NCI-H2081 treated with DMSO at 0.1 percent for 48 hours (cell line): Measurements from ENCODE around the gene PAPOLA.

Experiments
- DNase-seq: peaks from one replicate; lab custom pipeline; 2025; lab: John Stamatoyannopoulos, UW

Gene PAPOLA

DNA sequence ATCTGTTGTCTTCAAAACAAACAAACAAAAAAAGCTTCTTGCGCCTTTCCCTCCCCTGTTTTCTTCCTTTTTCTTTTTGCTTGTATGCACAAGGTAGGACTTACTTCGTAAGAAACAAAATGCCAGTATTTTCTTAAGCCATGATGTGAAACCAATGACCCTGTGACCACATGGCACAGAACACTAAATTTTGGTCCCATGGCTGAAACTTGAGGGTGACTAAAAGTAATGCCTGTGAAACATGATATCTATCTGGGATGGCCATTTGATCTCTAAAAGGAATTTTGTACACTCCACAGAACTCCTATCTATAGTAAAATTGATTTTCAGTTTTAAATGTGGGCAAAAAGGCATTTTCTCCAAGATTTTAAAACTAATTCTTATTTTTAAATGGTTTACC lies 63.6 kb downstream of the PAPOLA start:
- no peak for DNase-seq

DNA sequence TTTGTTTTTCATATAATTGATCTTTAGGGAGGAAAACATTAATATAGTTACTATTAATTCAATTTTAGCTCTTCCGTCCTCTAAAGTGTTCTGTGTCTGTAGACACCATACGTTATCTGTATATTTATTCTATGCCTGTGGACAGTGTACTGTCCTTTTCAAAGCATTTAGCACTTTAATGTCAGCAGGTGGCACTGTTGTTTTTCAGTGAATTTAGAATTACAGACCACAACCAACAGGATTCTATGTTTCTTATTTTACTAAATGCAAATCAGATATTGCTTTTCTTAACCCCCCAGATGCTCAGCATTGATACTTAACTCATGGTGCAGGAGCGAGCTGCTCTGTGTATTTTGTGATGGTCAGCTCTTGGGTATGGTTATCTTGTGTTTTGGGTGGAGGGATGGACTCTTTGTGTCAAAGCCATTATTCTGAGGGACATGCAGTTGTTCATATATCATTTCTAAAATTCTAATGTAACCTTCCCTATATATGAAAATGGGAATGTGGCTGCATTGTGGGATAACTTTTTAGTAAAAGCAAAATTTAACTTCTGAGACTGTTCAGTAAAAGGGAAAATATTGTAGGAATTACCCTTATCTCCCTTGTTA lies 65.2 kb downstream of the PAPOLA start:
- DNase-seq: no peak

DNA sequence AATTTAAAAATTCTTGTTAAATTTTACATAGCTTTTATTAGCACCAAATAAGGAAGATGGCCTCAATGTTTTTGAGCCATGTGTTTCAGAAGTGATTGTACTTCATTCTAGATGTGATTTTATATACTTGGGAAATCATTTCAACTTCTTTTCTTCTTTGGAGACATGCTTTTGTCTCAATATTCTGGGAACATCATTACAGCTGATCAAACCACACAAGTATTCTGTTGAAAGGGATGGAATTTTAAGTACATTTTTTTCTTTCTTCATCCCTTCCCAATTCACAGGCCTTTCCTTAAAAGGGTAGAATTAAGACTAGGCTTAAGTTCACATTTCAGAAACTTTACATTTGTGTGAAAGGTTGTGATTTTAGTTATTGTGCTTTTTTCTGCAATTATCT lies 66.4 kb downstream of the PAPOLA start:
- no peak for DNase-seq

DNA sequence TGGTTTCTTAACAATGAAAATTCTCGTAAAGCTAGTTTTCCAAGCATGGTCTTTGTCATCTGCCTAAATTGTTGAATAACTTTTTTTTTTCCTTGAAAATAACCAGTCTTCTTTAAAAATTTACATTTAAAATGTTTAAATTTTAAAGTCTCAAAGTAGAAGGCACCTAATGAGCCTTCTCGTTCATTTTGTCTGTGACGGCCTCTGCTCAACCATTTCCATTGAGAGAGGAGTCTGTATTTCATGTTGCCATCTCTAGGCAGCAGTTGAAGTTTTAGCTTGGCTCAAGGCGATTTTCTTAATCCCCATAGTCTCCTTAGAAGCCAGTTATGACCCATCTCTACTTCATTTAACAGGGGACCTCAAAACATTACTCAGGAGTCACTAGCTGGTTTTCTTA lies 69.1 kb downstream of the PAPOLA start:
- no peak for DNase-seq

DNA sequence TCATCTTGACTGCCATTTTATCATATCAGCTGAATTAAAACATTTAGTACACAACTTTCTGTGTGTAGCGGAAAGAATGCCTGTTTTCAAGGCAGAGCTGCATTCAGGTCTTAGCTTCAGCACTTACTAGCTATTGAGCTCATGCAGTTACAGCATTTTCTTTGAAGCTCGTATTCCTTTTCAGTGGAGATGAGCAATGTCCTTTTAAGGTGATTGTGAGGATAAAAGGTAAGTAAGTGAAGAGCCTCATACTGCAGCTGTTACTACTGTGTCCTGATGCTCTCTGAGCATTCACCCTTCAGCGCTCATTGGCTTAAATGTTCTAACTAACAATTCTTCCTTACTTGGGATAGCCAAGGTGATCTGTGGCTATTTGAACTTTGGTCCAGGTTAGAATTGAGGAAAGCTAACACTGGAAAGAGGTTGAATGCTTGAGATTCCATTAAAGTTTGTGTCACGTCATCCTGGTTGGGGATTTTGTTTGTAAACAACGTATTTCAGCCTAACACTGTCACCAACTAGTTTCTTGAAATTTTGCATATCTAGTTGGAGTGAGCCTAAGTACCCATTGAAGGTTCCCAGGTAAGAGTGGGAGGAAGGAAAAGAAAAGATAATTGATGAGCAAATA lies 71.4 kb downstream of the PAPOLA start:
- no peak for DNase-seq

DNA sequence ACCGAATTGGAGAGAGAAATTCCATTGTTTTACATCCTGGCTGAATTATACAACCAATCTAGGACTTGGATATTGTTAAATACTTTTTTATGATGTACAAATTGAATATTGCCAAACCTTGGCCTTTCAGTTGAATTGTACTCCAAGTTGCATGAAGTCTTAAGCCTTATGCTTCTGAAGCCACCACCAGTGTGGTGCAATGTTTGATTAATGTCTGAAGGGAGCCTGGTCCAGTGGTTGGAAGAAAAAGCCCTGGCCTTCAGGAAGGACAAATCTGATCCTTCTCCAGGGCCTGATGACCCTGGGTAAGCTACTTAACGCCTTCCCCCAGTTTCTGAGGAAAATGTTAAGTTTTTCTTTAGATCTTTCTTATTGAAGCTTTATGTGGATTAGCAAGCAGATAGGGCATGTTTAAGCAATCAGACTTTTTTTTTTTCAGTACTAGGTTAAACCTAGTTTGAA lies 72.0 kb downstream of the PAPOLA start:
- DNase-seq: no peak

DNA sequence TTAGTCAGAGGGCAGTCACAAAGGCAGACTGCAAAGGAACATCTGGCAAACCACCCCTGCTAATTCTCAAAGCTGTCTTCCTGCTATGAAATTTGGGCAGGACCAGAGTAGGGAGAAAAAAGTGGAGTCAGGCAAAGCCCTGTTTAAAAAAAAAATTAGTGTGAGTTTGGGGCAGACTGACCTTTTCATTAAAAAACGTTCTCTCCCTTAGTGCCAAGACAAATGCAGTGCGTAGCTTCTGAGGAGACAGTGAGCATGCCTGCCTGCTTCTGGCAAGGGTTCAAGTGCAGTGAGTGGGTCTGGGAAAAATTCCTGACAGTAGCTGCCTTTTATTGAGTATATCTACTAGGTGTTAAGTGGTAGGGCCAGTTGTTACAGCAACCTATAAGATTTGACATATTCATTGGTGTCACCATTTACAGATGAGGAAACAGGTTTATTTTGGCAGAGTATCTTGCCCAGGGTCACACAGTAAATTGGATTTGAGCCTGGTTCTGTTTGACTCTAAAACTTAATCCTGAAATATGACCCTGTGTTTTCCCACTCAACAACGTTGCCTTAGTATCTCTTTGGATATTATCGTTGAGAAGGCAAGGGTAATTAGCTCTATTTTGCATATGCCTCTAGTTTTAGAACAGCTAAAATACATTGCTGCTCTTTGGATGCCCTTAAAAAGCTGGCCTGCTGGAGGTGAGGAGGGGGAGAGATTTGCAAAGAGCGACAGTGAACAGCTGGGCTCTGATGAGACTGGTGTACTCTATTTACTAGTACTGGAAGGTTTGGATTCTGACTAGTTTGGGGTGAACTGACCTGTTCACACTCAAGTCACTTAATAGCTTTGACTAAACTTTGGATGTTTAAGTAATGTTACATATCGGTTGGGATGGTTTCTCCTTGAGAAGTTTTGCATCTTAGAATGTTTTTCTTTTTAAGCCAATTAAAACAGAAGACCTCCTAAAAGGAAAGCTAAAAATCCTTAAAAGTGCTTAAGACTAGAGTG lies 72.8 kb downstream of the PAPOLA start:
- DNase-seq: no peak

DNA sequence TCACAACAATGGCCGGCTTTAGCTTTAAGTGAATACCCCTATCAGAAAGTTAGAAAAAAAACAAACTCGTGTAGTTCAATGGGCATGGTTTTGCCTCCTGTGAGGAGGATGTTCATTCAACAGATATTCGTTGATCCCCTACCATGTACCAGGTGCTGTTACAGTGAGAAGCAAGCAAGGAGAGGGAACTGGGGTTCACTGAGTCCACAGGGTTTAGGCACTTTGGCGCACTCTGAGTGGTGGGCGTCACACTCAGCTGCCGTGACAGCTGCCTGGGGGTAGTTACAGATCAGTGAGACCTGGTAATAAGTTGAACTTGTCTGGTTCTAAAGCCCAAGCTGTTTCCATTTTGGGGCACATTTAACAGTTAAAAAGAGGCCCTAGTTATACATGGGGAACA lies 74.2 kb downstream of the PAPOLA start:
- DNase-seq: no peak

DNA sequence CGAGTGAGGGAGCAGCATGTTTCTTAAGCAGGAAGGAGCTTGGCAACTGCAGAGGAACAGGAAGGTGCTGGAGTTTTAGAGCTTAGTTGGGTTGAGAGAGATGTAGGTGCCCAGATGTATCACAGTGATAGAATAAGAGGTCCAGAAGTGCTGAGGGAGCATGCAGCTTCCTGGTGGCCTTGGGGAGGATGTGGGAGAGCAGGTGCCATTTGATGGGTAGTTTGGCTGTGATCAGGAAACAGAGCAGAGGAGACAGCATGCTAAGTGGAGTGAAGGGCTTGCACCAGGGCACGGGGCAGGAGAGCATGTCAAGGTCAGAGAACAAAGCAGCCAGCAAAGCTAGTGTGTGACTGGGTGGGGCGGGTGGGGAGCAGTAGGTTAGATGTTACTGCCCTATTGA lies 74.8 kb downstream of the PAPOLA start:
- DNase-seq: no peak

DNA sequence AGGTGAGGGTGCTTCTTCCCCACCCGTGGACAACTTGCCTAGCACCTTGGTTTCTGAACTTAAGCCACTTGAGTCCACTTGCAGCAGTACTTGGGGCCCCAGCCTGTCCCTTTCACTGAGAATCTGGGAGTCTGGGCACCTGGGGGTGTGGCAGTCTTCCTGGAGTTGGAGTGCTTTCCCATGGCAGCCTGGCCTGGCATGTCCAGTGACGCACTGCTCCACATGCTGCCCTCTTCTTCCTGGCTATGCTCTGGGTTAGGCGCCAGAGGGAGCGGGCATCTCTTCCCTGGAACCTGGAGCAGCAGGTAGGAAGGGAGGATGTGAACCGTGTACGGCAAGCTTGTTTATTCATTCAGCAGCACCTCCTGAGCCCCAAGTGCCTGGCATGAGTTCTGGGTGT lies 76.4 kb downstream of the PAPOLA start:
- no peak for DNase-seq

DNA sequence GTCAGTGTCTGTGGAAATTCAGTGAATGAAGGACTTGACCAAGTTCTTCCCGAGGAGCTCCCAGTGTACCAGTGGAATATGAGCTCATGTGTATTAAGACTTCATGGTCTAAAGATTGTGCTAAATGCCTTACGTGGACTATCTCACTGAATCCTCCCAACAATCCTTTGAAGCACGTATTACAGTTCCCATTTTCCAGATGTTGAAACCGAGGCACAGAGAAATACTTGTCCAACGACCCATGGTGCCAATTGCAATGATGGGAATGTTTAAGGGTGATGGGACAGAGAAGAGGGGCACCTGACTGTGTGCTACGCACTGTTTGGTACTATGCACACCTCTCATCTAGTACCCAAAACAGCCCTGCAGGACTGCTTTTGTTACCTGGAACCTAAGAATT lies 77.2 kb downstream of the PAPOLA start:
- DNase-seq: no peak

DNA sequence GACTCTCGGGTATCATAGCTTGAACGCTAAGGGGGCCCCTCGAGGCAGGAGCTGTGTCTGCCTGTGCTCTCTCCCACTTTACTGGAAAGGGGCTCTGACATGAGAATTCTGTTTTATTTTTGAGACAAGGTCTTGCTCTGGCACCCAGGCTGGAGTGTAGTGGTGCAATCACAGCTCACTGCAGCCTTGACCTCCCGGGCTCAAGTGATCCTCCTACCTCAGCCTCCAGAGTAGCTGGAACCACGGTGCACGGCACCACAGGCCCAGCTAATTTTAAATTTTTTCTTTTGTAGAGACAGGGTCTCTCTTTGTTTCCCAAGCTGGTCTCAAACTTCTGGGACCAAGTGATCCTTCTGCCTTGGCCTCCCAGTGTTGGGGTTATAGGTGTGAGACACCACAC lies 77.7 kb downstream of the PAPOLA start:
- DNase-seq: no peak

DNA sequence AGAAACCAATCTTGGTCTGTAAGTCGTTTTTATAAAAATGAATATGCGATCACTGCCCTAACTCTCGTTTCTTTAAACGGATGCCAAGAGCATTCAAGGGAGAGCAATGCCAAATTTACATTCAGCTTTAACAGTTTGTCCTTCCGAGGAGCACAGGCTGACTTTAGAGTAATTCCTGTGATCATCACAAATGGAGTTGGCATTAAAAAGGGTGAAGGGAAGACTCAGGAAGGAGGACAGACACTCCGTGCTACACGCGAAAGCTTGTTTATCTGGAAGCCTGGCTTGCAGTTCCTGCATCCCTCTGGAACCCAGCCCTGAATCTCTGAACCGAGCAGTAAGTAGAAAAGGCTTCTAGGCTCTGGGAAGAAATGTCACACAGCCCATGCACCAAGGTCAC lies 78.4 kb downstream of the PAPOLA start:
- DNase-seq: no peak

DNA sequence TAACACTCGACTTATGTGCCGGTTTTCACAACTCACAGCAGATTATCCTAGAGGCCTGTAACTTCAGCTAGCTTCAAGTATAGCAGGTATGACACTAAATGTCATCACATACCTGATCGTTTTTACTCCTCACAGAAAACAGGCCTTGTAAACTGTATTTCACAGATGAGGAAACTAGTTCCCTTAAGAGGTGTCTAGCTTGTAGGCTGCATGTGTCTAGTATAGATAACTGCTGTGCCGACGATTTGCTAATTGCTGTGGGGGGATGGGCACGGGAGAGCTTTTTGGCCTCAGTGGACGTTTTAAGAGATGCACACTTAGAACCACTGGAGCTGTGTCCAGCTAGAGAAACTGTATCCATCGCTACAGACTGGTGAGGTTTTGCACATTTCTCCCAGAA lies 78.8 kb downstream of the PAPOLA start:
- no peak for DNase-seq

DNA sequence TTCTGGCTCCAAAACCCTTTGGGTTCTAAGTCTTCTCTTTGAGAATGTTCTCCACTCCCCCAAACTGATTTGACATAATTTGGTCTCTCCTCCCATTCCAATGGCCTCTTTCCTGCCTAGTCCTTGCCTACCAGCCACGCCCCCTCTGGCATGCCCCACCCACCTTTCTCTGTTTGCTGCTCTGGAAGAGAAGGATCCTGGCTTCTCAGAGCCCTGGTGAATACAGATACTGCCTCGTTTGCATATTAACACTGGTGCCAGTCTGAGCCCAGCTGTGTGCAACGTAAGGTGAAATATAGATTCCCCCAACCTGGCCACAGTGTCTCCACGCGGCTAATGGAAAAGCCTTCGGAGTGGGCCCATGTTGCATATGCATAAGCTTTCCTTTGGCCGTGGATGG lies 79.7 kb downstream of the PAPOLA start:
- no peak for DNase-seq

DNA sequence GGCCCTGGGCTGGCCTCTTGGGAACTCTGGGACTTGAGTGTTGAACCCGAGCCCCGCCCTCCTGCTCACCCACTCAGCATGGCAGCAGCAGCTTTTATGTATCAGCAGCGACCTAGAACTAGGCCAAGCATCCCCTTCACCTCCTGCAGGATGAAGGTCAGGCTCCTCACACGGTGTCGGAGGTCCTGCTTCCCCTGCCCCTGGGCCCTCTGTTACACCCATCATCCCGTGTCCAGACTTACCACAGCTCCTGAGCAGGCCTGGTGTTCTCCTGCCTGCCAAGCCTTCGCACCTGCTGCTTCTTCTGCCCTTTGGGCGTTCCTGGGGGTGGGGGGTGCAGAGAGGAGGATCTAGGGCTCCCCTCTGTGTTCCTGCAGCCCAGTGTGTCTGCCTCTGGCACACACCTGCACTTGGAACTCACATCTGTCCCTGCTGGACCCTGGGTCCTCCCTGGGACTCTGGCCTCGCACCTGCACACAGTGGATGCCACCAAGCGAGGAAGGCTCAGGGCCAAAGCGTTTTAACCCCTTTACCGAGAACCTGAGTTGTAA lies 80.3 kb downstream of the PAPOLA start:
- DNase-seq: no peak

DNA sequence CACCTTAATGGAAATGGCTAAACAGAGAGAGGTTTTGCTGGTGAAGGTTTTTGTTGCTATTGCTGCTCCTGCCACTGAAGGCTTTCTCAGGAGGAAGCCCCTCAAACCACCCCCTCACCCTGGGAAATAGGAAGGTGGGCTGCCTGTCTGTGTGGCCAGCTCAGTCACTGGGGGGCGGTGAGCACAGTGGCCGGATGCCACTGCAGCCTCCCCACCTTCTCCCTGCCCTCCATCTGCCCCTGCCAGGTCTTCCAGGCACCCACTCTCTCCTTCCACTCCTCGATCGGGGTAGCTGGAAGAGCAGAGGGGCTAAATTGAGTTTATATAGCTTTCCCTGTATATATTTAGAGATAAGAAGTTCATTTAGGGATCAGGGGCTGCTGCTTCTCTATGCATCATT lies 80.8 kb downstream of the PAPOLA start:
- DNase-seq: no peak

DNA sequence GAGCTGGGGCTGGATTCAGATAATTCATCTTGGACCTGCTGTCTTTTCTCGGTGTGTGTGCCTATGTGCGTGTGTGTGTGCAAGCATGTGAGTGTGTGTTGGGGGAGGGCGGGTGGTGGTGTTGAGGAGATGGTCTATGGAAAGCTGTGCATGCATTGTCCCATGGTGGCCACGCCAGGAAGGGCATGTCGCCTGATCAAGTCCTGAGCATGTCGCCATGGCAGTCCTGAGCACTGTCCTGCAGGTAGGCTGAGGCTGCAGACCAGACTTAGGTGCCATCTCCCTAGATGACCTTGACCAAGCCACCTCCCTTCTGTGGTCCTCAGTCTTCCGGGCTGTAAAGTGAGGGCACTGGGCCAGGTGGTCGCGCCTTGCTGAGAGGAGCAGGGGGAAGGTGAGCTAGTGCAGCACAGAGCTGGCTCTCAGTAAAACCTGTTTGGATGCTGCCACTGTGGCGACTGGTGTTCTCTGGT lies 81.4 kb downstream of the PAPOLA start:
- DNase-seq: no peak

DNA sequence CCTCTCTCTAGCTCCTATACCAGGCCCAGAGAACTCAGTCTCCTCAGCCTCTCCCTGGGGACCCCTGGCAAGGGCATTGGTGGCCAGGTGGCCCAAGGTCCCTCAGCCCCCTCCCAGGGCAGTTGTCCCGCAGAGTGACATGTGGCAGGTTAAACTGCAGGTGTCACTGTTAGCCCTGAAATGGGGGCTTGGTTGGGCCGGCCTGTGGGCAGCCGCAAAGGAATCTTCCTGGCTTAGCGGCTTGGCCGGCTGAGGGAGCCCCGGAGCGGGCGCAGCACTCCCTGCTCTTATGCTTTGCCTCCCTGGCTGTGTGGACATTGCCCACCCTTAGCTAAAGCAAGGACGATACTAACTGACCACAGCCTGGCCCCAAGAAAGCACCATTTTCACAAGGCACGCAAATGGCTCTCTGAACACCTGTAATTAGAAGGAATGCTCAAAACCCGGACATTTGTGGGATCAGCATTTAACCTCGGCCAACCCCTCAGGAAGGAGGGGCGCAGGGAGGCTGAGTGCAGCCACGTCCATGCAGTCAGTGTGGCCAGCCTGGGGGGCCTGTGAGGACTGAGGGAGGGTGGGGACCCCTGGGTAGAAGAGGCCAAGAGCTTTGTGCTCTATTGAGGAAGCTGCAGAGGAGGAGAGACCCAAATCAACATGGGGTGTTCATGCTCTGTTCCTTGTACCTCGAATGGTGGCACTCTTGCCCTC lies 82.2 kb downstream of the PAPOLA start:
- DNase-seq: no peak

DNA sequence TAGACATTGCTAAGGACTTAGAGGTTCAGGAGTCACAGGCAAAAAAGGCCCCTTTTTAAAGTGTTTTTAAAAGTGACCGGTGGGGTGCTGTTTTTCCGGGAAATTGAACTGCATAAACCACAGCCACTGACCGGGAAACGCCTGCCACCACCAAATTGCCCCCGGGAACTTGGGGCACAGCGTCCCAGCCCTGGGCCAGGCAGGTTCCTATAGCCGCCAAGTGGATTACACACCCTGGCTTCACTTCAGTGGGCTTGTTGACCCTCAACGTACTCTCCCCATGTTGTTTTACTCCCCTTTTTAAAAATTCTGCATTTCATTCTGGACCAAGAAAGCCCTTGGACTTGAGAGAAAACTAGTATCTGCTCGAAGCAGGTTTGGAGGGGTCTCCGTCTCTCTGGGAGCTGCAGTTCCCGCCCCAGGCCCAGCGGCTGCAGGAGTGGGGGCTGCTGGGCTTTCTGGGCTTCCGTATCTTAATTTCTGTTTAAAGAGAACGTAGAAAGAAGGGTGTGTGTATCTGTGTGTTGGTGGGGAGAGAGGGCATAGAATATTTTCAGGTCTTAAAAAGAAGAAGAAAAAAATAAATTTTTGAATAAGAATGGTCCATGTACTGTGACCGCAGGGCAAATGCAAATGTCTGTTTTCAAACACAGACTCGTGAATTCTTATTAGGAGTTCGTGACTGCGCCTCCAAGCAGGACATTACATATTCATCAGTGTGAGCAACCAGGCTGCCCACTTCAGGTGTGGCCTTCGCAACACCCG lies 82.9 kb downstream of the PAPOLA start:
- no peak for DNase-seq

DNA sequence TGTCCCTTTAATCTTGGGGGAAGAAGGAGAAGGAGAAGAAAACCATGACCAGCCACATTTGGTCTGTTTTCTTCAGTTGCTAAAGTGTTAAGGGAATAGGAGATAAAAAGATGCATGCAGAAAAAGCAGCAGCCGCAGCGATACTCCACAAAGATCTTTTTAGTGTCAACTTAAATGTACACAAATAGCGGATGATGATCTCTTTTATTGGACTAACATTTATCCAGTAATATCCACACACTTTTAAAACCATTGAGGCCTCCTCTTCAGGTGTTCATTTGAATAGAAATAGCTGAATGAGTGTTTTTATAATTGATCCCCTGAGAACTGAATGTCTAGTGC lies 83.5 kb downstream of the PAPOLA start:
- no peak for DNase-seq
